Measurements from ENCODE around the gene KCNA2. TPM values are rescaled to one million over a fixed set of nuclear protein-coding genes. Genes with fewer than 3 reads are reported as not detected.

KCNA2 gene
- polyA plus RNA-seq, 1 of the 3 experiments (the other 2 are of a cell fraction): not detected

- no peak for DNase-seq
- no peak overlapping the region for H2AFZ ChIP-seq (ENCODE audit: low read depth)
- no peaks in the 10 kb centered on the region for H3K4me1 ChIP-seq (ENCODE audit: control insufficient read depth in 1 of 2, insufficient read depth in 2 of 2, low read depth in 1 of 2, low read length in 1 of 2)
- no peak overlapping the region for H3K27ac ChIP-seq (ENCODE audit: low read depth in 2 of 2, low read length in 1 of 2)
- WGBS (ENCODE audit: low lambda C conversion rate): 13% methylated on average over 5 of the region's 6 CpGs
- no peaks in the 10 kb centered on the region for H3K9me2 ChIP-seq
- CTCF ChIA-PET: interaction anchor here (0.6 to 22.5 kb wide), 12 partner anchors 9 to 154 kb away, joined by 3 to 204 read pairs (median 4); no protein-coding TSS in a partner anchor
- peaks cover 7% of the 10 kb centered on the region; the same call in 1 of the 2 replicates for H3K27me3 ChIP-seq (ENCODE audit: insufficient read depth)
- no peak overlapping the region for H3K4me2 ChIP-seq
- no peaks in the 10 kb centered on the region for H3K79me2 ChIP-seq (ENCODE audit: insufficient read depth)
- H3K36me3 ChIP-seq (replicated peaks in 1 of 2; ENCODE audit: control insufficient read depth in 1 of 2, insufficient read depth in 2 of 2, low read length in 1 of 2): no peaks in the 10 kb centered on the region
- H4K20me1 ChIP-seq (ENCODE audit: insufficient read depth): no peaks in the 10 kb centered on the region
- no peaks in the 10 kb centered on the region for H3K9me3 ChIP-seq
- TF ChIP-seq TEAD4 (IDR thresholded peaks at IDR 0.05; ENCODE audit: borderline replicate concordance, insufficient read depth) (no peak), USF2 (IDR thresholded peaks at IDR 0.05; ENCODE audit: borderline replicate concordance, low read depth, low read length) (no peak), MAX (IDR thresholded peaks at IDR 0.05; ENCODE audit: low read depth) (no peak), PBX3 (IDR thresholded peaks at IDR 0.05) (no peak), FOXM1 (IDR thresholded peaks at IDR 0.05; ENCODE audit: low read depth) (no peak)
- H3K9ac ChIP-seq: no peak overlapping the region
- H3F3A ChIP-seq (replicated peaks; ENCODE audit: insufficient read depth): no peaks in the 10 kb centered on the region
- H3K4me3 ChIP-seq (ENCODE audit: low read depth in 2 of 2, low read length in 1 of 2): no peak overlapping the region
- POLR2A ChIA-PET: no interaction called here
Observed at GRCh38 chr1:110628323-110629105, 22.4 kb upstream of the KCNA2 start.

- no peaks in the 10 kb centered on the region for H4K20me1 ChIP-seq (ENCODE audit: insufficient read depth)
- no peak overlapping the region for H3K27ac ChIP-seq (ENCODE audit: low read depth in 2 of 2, low read length in 1 of 2)
- no peak overlapping the region for H3K4me2 ChIP-seq
- H3K27me3 ChIP-seq (ENCODE audit: insufficient read depth): peaks cover 7% of the 10 kb centered on the region; the same call in 1 of the 2 replicates
- H3K9me3 ChIP-seq: no peaks in the 10 kb centered on the region
- H3K36me3 ChIP-seq (replicated peaks in 1 of 2; ENCODE audit: control insufficient read depth in 1 of 2, insufficient read depth in 2 of 2, low read length in 1 of 2): no peaks in the 10 kb centered on the region
- ChIA-PET CTCF (interaction anchor here (1.0 to 22.5 kb wide), 6 partner anchors 8 to 155 kb away, joined by 3 to 204 read pairs (median 14); no protein-coding TSS in a partner anchor), POLR2A (no interaction called here)
- no peaks in the 10 kb centered on the region for H3K79me2 ChIP-seq (ENCODE audit: insufficient read depth)
- 55% methylated on average over 2 of the region's 2 CpGs for WGBS (ENCODE audit: low lambda C conversion rate)
- H3K9ac ChIP-seq: no peak overlapping the region
- no peak for DNase-seq
- H3K4me3 ChIP-seq (ENCODE audit: low read depth in 2 of 2, low read length in 1 of 2): no peak overlapping the region
- H3F3A ChIP-seq (replicated peaks; ENCODE audit: insufficient read depth): no peaks in the 10 kb centered on the region
- H2AFZ ChIP-seq (ENCODE audit: low read depth): no peak overlapping the region
- no peaks in the 10 kb centered on the region for H3K9me2 ChIP-seq
- H3K4me1 ChIP-seq (ENCODE audit: control insufficient read depth in 1 of 2, insufficient read depth in 2 of 2, low read depth in 1 of 2, low read length in 1 of 2): no peaks in the 10 kb centered on the region
- no peak for TF ChIP-seq GATA2 (CRISPR knock-in tag; IDR thresholded peaks at IDR 0.05)
- no peak for TF ChIP-seq RXRA (IDR thresholded peaks at IDR 0.05; ENCODE audit: borderline replicate concordance, low read depth)
- no peak for TF ChIP-seq POLR2AphosphoS5 (IDR thresholded peaks at IDR 0.05; ENCODE audit: low read depth, low read length)
- TF ChIP-seq RAD21 (IDR thresholded peaks at IDR 0.05; ENCODE audit: low read length): no peak
- TF ChIP-seq USF2 (IDR thresholded peaks at IDR 0.05; ENCODE audit: borderline replicate concordance, low read depth, low read length): no peak
- TF ChIP-seq SIN3A (IDR thresholded peaks at IDR 0.05; ENCODE audit: borderline replicate concordance, low read depth, low read length): no peak
- TF ChIP-seq NRF1 (IDR thresholded peaks at IDR 0.05; ENCODE audit: low read depth, low read length): no peak
- TF ChIP-seq FOSL2 (IDR thresholded peaks at IDR 0.05; ENCODE audit: borderline replicate concordance, low read depth): no peak
- no peak for TF ChIP-seq GABPA (IDR thresholded peaks at IDR 0.05; ENCODE audit: low read depth)
- TF ChIP-seq MAX (IDR thresholded peaks at IDR 0.05; ENCODE audit: low read depth): no peak
- no peak for TF ChIP-seq CHD2 (IDR thresholded peaks at IDR 0.05; ENCODE audit: low read length, partially characterized antibody)
- no peak for TF ChIP-seq RCOR1 (IDR thresholded peaks at IDR 0.05; ENCODE audit: low read length)
- TF ChIP-seq RFX5 (IDR thresholded peaks at IDR 0.05; ENCODE audit: low read length): no peak
- TF ChIP-seq FOXM1 (IDR thresholded peaks at IDR 0.05; ENCODE audit: low read depth): no peak
- TF ChIP-seq JUND (IDR thresholded peaks at IDR 0.05): no peak
- TF ChIP-seq REST (IDR thresholded peaks at IDR 0.05; ENCODE audit: low read depth, low read length): no peak
Observed at GRCh38 chr1:110627764-110628163, 21.6 kb upstream of the KCNA2 start.

All from SK-N-SH (cell line).